ENCODE results near the gene MTERF4.

Gene MTERF4

GRCh38 chr2:241050624-241051577, 51.2 kb downstream of the MTERF4 start:
- DNase-seq (ENCODE audit: low read depth, low spot score) = no peak

- no peak for DNase-seq (ENCODE audit: low read depth, low spot score)
These were observed 52.1 kb downstream of the MTERF4 start for GRCh38 chr2:241049739-241050623.

- DNase-seq (ENCODE audit: low read depth, low spot score) = no peak
These were observed 53.1 kb downstream of the MTERF4 start for GRCh38 chr2:241048949-241049343.

DNA sequence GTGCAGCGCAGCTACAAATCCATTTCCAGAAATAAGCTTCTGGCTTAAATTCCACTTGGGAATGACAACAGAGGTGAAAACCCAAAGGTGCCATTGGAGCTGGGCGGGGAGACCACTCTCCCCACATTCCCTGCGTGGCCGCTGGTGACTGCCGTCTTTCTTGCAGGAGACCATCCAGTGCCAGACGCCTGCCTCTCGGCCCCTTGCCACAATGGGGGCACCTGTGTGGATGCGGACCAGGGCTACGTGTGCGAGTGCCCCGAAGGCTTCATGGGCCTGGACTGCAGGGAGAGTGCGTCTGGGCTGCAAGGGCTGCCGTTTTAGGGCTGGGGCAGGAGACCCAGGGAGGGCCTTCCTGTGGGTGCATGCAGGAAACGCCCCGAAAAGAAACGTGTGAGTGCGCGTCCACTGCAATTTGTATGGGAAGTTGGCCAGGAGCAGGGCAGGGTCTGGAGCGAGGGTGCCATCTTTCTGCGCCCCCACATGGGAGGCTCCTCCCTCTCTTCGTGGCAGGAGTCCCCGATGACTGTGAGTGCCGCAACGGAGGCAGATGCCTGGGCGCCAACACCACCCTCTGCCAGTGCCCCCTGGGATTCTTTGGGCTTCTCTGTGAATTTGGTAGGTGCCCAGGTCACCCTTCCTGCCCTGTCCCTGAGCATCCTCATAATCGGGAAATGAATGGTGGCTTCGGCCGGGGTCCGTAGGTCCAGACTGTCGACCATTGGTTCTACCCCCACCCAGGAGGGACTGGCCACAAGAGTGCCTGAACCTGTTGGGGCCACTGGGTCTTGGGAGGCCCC, 53.7 kb downstream of the MTERF4 start:
- DNase-seq (ENCODE audit: low read depth, low spot score) = no peak

DNA sequence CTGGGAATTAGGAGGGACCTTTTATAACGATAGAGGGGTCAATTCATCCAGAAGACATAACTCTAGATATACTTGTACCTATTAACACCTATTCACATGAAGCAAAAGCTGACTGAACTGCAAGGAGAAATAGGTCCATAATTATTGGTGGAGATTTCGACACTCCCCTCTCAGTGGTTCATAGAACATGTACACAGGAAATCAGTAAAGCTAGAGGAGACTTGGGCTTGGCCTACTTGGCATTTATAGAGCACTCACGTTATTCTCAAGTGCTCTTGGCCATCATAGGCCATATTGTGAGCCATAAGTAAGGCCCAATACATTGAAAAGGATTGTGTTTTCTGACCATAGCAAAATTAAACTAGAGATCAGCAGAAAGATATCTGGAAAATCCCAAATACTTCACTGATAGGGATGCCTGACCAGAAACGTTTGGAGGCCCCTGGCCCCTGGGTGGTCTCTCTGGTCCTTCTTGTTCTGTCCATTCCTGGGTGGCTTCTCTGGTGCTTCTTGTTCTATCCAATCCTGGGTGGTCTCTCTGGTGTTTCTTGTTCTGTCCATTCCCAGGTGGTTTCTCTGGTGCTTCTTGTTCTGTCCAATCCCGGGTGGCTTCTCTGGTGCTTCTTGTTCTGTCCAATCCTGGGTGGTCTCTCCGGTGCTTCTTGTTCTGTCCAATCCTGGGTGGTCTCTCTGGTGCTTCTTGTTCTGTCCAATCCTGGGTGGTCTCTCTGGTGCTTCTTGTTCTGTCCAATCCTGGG, 54.7 kb downstream of the MTERF4 start:
- no peak for DNase-seq (ENCODE audit: low read depth, low spot score)
